Measurements from ENCODE around the gene NRG2.

The NRG2 gene

DNA sequence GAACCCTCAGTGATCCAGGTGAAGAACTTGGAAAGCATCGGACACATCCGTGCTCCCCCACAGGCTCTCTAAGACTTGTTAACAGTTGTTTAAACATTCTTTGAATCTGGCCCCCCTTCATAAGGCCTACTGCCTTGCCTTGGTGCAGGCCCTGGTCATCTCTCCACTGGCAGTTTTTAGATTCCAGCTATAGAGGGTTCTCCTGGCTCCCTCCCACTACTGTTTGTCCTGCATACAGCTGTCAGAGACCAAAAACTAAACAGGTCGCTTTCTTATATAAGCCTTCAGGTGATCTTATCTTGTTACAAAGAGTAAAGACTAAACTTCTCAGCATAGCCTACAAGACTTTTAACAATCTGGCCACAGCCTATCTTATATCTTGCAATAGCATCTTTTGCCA, 32.3 kb downstream of the NRG2 start:
- DNase-seq (ENCODE audit: low spot score), result no peak

DNA sequence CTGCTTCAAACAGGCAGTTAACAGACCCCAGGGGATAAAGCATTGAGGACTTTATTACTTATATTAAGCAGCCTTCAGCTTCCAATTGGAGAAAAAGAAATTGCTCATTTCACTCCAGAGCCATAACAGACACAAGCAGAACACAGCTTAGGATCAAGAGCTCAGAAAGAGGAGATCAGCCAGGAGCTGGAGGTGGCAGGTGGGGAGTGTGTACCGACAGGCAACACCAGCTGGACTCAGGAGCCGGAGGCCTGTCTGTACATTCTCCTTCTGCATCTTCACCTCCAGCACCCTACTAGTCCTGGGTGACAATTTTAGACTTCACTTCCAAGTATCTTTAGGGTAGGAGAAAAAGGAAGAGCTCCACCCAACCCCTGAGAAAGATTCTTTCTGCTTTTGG, 35.8 kb downstream of the NRG2 start:
- DNase-seq (ENCODE audit: low spot score), result no peak

DNA sequence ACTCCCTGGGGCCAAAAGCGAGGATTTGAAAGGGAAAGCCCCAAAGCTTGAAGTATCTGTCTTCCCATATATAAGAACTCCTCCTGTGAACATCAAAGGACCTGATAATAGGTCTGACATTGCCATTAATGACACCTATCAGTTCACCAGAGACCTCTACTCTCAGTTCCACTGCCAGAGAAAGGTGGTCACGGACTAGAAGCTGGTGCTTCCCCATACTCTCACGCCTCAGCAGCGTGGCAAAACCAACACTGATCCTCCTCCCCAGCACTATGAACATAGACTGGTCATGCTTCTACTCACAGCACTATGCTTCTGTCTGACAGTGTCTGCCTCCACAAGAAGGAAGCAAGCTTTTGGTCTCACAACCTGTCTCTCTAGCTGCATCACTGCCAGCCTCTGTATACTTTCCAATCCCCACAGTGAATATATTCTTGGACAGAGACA, 37.9 kb downstream of the NRG2 start:
- no peak for DNase-seq (ENCODE audit: low spot score)

DNA sequence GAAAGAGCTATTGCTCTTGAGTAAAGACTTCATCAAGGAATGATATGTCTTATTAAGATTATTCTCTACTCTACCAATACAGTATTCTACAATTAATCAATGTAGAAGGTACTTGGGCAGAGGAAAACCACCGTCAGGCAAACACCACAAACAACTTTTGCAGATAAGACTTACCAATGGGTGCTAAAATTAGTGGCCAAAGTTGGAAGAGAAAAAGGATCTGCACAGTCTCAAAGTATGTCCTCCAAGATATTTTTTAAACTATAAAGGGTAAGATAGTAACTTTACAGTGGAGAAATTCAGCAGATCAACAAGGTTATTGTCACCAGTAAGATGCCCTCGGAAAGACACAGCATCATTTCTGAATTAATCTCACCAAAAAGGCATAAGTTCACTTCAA, 38.9 kb downstream of the NRG2 start:
- DNase-seq (ENCODE audit: low spot score), result no peak

DNA sequence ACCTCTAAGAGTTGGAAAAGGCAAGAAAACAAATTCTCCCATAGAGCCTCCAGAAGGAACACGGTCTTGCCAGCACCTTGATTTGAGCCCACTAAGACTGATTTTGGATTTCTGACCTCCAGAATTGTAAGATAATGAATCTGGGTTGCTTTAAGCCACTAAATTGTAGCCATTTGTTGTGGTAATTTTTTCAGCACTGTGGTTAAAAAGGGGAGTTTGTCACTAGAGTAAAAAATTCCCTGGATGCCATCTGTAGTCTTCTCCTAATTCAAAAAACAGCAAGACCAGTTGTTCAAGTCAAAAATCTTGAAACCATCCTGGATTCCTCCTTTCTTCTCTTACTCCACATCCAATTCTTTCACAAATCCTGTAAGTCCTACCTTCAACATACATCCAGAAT, 39.6 kb downstream of the NRG2 start:
- no peak for DNase-seq (ENCODE audit: low spot score)

DNA sequence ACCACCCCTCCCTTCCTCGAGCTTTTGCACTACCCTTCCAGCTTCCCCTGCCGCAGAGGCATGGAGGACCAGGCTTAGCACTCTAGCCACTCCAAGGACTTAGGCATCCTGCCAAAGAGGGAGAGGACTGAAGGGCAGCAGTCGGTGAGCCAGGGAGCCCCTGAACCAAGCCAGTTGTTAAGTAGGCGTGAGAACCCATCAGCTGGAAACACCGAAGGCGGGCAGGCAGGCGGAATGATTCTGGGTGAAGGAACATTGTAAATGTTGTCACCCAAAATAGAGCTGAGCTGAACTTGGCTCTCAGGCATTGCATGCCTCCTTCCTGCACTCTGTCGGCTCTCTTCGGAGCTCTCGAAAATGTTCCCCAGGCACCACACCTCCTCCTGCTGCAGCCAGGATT, 42.8 kb downstream of the NRG2 start:
- no peak for DNase-seq (ENCODE audit: low spot score)

DNA sequence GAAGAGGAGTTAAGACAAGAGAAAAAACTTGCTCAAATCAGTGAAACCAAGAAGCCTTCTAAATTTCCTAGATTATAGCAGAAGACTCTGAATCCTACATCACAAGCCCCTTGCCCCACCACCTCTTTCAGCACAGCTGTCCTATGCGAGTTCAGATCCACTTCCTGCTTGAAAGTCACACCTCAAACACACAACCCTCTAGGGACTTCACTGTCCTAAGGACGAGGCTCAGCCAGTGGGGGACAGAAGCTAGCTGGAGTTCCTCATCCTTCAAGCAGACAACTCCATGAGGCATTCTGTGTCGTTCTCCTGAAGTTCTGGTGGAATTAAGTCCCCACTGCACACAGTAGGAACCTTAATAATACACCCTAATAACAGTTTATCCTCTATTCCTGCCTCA, 44.3 kb downstream of the NRG2 start:
- no peak for DNase-seq (ENCODE audit: low spot score)

DNA sequence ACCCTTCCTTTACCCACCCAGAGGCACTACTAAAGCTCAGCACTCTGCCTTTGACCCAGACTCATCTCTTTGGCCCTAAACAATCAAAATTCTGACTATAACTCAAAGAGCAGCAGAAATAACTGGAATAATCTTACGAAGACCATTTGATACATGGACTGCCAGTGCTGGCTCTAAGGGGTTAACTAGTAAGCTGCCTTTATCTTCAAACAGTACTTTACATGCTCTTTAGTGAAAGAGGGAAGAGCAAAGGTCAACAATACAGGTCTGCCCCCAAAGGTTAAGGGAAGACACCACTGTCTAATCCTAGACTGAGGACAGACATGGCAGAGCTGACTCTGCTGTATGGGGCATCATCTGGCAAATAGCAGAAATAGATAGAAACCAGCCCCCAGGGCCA, 45.8 kb downstream of the NRG2 start:
- DNase-seq (ENCODE audit: low spot score), result no peak

DNA sequence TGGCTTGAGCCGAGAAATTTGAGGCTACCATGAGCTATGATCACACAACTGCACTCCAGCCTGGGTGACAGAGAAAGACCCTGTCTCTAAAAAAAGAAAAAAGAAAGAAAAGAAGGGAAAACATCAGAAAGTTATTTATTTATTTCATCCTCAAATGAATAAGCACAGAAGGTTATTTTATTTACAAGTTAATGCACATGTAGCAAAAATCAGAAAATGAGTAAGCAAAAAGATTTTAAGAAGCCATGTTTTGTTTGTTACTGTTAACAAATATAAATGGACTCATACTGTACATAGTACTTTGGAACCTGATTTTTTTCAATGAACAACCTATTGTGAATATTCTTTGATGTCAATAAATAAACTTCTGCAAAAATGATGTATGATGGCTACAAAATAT, 47.2 kb downstream of the NRG2 start:
- no peak for DNase-seq (ENCODE audit: low spot score)

DNA sequence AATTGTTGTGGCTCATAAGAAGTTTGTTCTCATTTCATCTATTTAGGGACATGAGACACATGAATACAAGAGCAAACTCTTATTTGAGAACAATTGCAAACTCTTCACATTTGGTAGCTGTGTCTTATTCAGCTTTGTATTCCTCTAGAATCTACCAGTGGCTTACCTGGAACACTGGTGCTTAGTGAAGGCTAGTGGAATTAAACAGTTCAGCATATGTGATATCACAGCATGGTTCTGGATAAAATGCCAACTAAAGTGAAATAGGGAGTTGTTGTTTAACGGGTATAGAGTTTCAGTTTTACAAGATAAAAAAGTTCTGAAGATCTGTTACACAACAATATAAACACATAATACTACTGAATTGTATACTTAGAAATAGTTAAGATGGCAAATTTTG, 48.9 kb downstream of the NRG2 start:
- no peak for DNase-seq (ENCODE audit: low spot score)

DNA sequence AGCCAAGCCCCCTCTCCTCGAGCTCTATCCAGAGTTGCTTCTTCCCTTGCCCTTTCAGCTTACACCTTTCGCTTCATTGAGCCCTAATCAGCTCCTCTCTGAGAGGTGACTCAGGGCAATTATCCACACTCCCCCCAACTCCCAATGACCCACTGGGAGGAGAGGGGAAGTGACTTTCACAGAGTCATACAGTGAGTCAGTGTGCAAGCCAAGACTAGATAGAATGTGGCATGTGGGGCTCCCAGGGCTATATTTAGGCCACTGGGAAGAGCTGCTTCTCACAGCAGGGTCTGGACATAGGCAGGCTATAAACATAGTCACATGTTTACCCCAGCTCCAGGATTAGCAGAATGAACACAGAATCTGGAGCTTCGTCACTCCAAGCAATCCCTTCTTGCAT, 57.4 kb downstream of the NRG2 start:
- DNase-seq (ENCODE audit: low spot score), result peak; percentile 93

DNA sequence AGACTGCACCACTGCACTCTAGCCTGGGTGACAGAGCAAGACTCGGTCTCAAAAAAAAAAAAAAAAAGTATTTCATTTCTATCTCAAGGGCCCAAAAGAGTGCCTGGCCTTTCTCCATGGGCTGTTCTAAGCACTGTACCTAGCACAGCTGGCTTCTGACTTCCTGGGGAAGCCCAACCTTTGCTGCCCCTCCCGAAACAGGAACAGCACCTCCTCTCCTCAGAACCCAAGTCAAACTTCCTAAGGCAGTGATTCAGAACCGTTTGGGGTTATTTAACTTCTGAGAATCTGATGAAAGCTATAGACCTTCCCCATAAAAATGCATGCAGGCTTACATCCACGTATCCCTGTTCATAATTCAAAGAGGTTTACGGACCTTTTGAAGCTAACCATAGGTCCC, 57.8 kb downstream of the NRG2 start:
- DNase-seq (ENCODE audit: low spot score), result no peak

DNA sequence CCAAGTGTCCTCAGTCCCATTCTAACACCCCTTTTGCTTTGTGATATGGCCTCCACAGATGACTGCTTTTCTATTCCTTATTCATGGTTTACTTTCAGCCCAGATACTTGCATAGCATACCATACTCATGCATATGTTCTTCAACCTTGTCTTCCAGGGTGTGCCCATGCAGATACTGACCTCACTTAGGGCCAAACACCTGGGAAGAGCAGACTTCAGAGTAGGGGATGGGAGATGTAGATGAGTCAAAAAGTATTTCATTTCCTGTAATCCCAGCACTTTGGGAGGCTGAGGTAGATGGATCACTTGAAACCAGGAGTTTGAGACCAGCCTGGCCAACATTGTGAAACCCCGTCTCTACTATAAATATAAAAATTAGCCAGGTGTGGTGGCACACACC, 58.3 kb downstream of the NRG2 start:
- DNase-seq (ENCODE audit: low spot score), result no peak

DNA sequence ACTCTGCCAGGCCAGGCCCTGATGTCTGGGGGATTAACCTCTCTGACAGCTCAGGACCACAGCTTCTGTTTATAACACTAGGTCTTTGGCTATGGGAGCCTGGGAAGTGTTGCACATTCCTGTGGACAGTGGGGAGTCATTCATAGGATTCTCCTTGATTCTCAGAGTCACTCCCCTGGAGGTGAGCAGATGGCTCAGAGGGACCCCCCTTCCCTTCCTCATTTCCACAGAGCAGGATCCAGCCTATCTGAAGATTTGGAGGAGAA, 60.2 kb downstream of the NRG2 start:
- no peak for DNase-seq (ENCODE audit: low spot score)

DNA sequence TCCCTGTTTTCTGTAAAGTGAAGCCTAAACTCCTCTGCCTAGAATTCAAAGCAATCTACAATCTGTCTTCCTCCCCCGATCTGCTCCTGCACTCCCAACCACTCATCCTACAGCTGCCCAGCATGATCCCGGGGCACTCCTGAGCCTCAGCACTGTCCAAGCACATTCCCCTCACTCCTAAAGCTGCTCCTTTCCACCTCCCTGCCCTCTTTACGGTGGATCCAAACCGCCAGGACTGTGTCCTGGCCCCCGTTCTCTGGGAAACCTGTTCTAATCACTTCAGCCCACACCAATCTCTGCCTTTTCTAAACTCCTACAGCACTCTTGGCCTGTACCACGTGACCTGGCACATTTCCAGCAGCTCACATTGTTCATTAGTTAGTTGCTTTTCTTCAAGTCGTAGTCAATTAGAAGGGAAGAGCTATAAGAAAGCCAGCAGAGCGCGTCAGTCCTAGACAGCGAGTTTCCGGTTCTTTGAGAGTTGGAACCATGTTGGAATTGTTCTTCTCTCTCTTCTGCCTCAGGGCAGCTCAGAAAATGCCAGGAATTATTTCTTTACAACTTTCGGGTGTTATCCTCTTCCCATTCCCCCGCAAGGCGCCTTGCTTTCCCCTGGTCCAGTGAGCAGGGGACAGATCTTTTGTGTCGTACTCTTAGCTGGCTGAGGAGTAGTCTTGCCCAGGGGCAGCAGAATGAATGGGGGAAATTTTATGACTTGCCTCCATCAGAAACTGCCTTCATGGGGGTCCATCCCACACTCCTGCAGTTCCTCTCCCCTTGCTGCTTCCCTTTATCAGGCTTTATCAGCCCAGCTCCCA, 60.7 kb downstream of the NRG2 start:
- DNase-seq (ENCODE audit: low spot score), result peak; percentile 6

DNA sequence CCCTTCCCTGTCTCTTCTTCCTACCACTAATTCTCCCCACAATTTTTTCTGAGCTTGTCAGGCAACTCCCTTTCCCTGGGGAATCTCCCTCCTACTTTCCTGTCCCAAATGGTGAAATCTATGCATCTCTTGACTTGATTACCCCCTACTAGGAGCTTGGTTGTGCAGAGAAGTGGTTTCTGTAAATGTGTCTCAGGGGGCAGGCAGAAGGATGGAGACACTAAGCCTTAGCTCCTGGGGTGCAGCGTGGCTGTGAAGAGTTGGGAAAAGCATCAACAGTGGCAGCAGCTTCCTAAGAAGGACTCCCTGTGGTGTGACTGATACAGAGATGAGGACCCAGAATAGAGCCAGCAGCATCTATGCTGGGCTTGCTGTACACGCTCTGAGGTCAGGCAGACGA, 62.3 kb downstream of the NRG2 start:
- no peak for DNase-seq (ENCODE audit: low spot score)

DNA sequence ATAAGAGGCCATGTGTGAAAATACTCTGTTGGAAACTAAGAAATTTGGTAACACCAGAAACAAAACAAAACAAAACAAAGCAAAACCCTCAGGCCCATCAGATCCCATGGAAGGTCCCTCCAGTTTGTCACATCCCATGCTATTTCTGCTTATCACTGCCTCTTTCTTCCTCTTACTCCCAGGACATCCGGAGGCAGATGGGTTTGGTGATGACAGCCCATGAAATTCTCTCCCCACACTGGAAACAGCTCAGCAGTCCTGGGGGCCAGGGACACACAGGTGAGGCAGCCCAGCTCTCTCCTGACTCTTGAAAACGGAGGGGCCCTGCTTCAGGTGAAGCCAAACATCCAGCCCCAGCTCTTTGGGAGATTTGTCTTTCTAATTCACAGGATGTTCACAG, 63.2 kb downstream of the NRG2 start:
- DNase-seq (ENCODE audit: low spot score), result no peak

DNA sequence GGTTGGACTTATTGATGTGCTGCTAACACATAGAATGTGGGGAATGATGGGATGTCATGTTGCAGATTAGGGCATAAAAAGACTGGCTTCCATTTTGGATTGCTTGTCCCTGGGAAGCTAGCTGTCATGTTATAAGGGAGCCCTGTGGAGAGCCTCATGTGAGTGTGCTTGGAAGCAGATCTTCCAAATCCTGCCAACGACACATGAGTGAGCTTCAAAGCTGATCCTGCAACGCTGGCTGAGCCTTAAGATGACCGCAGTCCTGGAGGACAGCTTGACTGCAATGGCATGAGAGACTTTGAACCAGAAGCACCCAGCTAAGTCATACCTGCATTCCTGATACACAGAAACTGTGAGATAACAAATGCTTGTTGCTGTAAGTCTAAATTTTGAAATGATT, 63.6 kb downstream of the NRG2 start:
- no peak for DNase-seq (ENCODE audit: low spot score)

DNA sequence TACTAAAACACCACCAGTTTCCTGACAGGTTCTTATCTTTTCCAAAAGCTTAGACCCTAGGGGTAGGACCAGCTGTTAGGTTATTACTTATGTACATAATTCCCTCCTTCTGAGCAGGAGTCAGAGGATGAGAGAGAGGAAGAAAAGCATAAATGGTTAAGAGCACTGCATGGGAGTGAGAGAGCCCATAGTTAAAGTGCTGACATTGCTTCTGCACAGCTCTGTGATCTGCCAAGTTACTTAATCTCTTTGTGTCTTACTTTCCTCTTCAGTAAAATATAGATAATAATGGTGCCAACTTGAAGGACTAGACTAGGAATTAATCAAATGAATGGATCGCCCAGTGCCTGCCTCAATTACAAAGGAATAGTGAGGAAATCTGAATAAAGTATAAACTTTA, 66.4 kb downstream of the NRG2 start:
- DNase-seq (ENCODE audit: low spot score), result no peak

DNA sequence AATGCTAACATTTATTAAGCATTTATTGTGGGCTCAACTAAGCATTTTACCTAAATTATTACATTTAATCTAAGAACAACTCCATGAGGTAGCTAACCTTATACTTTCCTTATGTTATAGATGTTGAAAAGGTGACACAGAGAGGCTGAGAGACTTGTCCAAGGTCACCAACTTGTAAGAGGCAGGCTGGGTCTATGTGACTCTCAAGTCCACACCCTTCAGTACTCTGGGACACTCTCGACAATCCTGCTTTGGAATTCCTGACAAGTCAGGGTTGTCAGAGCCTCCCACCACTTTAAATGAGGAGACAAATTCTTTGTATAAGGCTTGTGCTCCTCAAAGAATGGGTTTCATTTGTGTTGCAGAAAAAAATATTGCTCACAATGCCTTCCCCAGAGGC, 67.2 kb downstream of the NRG2 start:
- no peak for DNase-seq (ENCODE audit: low spot score)

DNA sequence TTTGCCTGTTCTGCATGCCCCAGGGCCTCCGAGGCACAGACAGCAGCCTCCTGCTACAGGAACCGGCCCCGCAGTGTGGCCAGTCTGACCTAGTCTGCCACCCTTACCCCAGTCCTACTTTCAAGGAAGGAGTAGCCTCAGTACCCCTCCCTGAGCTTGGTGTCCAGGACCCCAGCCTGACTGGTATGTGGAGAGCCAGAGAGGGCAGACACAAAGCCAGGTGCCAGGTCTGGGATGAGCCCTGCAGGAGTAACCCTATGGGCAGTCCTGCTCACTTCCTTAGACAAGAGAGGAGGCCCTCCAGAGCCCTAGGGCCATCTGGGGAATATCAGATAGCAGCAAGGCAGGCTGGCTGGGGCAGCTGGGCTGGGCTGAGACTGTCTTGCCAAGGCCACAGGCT, 67.8 kb downstream of the NRG2 start:
- no peak for DNase-seq (ENCODE audit: low spot score)

DNA sequence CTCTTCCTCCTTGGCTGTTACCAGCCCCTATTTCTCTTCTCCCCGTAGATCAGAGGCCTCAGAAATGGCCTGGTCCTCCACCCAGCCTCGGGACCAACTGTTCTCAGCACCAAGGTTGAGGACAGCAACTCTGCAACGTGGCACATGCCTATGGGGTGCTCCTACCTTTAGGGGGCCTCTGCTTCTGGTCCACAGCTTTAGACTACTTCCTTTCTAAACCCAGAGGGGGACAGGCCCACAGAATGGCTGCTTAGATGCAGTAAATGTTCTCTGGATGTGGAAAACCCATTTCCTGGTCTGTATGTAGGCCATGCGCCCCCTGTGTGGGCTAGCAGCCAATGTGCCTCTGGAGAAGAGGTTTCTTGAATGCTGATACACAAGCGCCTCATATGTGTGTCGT, 68.4 kb downstream of the NRG2 start:
- no peak for DNase-seq (ENCODE audit: low spot score)

DNA sequence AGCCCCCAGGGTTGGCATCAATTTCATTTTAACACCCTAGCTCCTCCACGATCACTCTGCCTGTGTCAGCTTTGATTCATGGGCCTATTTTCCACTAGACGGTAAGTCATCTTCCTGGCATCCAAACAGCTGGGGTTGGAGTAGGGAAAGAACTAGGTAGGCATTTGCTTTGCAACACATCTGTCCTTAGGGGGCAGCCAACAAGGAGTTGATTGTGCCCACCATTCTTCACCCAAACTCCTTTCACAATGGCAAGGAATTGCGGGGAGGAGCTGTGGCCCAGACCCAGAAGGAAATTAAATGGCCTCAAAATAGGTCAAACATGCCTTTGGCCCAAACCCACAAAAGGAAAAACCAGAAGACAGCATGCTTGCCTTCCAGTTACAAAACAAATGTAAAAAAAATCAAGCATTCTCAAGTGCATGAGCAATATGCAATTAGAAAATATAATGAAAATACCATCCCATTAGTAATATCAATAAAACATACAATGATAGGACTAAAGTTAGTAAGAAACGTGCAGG, 71.8 kb downstream of the NRG2 start:
- DNase-seq (ENCODE audit: low spot score), result no peak

DNA sequence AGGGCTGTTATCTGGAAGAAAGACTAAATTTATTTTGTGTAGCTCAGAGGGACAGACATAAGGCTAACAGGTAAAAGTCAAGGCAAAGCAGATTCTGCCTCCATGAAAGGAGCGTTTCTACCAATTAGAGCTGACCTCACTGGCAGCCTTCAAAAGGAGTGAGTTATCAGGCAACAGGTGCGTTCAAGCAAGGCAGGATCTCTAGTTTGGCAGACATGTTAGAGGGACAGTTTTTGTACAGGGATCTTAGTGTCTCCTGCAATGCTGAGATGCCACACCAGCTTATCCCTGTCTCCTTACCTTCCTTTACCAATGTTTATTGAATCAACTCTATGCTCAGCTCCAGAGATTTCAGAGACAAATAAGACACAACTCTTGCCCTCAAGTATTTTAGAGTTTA, 73.8 kb downstream of the NRG2 start:
- no peak for DNase-seq (ENCODE audit: low spot score)
